ENCODE data around the gene DCC.

DCC gene

DNA sequence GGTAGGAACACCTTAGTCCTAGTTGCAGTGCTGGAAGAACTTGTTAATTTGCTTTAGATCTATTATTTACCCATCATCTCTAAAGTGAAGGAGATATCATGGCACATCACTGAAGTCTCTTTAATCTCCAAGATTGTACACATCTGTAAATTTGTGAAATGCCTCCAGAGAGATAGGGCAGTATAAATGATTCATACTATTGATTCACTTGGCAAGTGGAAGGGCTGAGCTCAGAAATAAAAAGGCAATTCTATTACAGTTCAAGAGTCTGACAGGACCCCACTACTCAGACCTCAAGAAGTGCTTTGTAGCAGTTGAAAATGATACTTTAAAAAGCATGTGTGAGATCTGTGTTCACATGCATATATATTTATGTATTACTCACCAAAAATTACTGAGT lies 489.3 kb downstream of the DCC start:
- Histone ChIP-seq H3K9me3 (ENCODE audit: control insufficient read depth, low read length) (no peaks in the 10 kb centered on the region), H3K4me1 (ENCODE audit: control insufficient read depth, insufficient read depth, low read length, poor library complexity, severe bottlenecking) (no peaks in the 10 kb centered on the region), H3K4me3 (ENCODE audit: insufficient read depth, low read depth, low read length, poor library complexity, severe bottlenecking) (no peak overlapping the region), H3K36me3 (ENCODE audit: control insufficient read depth, insufficient read depth, low read length) (no peaks in the 10 kb centered on the region), H3K27ac (ENCODE audit: insufficient read depth, low read length, poor library complexity, severe bottlenecking) (no peak overlapping the region), H3K27me3 (replicated peaks; ENCODE audit: control insufficient read depth, insufficient read depth, low read length, poor library complexity, severe bottlenecking) (no peaks in the 10 kb centered on the region)
- no peak for DNase-seq

DNA sequence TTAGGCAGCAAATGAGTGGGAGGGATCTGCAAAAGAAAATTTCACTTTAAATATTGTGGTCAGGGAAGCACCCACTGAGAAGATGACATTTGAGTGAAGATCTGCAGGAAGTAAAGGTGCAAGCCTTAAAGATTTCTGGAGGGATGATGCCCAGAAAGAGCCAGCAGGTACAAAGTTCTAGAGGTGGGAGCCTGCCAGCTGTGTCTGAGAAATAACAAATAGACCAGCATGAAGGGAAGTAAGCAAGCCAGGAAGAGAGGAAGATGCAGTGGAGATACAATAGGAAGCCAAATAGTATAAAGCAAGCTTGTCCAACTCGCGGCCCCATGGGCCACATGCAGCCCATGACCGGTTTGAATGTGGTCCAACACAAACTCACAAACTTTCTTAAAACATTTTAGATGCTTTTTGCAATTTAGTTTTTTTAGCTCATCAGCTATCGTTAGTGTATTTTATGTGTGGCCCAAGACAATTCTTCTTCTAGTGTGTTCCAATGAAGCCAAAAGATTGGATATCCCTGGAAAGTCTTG lies 489.9 kb downstream of the DCC start:
- DNase-seq: no peak
- no peaks in the 10 kb centered on the region for H3K4me1 ChIP-seq (ENCODE audit: control insufficient read depth, insufficient read depth, low read length, poor library complexity, severe bottlenecking)
- H3K36me3 ChIP-seq (ENCODE audit: control insufficient read depth, insufficient read depth, low read length): no peaks in the 10 kb centered on the region
- H3K9me3 ChIP-seq (ENCODE audit: control insufficient read depth, low read length): no peaks in the 10 kb centered on the region
- H3K27me3 ChIP-seq (replicated peaks; ENCODE audit: control insufficient read depth, insufficient read depth, low read length, poor library complexity, severe bottlenecking): no peaks in the 10 kb centered on the region
- H3K27ac ChIP-seq (ENCODE audit: insufficient read depth, low read length, poor library complexity, severe bottlenecking): no peak overlapping the region
- no peak overlapping the region for H3K4me3 ChIP-seq (ENCODE audit: insufficient read depth, low read depth, low read length, poor library complexity, severe bottlenecking)

DNA sequence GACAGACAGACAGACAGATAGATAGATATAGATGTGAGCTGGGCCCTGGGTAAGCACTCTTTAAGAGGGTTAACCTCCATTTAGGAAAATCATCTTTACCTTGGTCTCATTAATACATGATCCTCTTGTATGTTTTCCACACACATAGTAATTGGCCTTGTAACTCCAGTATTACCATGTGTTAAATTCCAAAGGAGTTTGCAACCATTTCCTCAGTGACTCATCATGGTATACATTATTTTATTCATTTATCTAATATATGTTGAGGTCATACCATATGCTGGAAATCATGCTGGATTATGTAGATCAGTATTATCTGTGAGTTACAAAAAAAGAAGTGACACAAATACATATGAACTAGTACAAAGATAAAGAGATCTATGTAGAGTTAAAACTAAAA lies 504.3 kb downstream of the DCC start:
- Histone ChIP-seq H3K4me1 (ENCODE audit: control insufficient read depth, insufficient read depth, low read length, poor library complexity, severe bottlenecking) (no peaks in the 10 kb centered on the region), H3K27ac (ENCODE audit: insufficient read depth, low read length, poor library complexity, severe bottlenecking) (no peak overlapping the region), H3K27me3 (replicated peaks; ENCODE audit: control insufficient read depth, insufficient read depth, low read length, poor library complexity, severe bottlenecking) (no peaks in the 10 kb centered on the region), H3K4me3 (ENCODE audit: insufficient read depth, low read depth, low read length, poor library complexity, severe bottlenecking) (no peak overlapping the region), H3K9me3 (ENCODE audit: control insufficient read depth, low read length) (no peaks in the 10 kb centered on the region), H3K36me3 (ENCODE audit: control insufficient read depth, insufficient read depth, low read length) (no peaks in the 10 kb centered on the region)
- DNase-seq: no peak

DNA sequence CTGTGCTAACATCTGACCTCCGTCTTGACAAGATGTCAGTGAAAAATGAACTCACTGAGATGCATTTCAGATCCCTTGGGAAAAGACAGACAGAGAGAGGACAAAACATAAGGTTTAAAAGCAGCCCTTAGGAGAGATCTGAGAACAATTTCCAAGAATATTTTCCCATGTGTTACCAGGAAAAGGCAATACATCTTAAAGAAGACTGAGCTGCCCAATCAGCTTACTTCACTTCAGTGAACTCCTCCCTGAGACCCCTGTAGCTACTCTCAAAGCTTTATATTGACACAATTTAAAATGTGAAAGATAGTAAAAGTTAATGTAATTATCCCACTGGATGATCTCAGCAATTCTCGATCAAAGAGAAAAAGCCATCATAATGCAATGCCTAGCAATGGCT lies 505.0 kb downstream of the DCC start:
- Histone ChIP-seq H3K9me3 (ENCODE audit: control insufficient read depth, low read length) (no peaks in the 10 kb centered on the region), H3K27me3 (replicated peaks; ENCODE audit: control insufficient read depth, insufficient read depth, low read length, poor library complexity, severe bottlenecking) (no peaks in the 10 kb centered on the region), H3K4me1 (ENCODE audit: control insufficient read depth, insufficient read depth, low read length, poor library complexity, severe bottlenecking) (no peaks in the 10 kb centered on the region), H3K27ac (ENCODE audit: insufficient read depth, low read length, poor library complexity, severe bottlenecking) (no peak overlapping the region), H3K36me3 (ENCODE audit: control insufficient read depth, insufficient read depth, low read length) (no peaks in the 10 kb centered on the region), H3K4me3 (ENCODE audit: insufficient read depth, low read depth, low read length, poor library complexity, severe bottlenecking) (no peak overlapping the region)
- DNase-seq: no peak

DNA sequence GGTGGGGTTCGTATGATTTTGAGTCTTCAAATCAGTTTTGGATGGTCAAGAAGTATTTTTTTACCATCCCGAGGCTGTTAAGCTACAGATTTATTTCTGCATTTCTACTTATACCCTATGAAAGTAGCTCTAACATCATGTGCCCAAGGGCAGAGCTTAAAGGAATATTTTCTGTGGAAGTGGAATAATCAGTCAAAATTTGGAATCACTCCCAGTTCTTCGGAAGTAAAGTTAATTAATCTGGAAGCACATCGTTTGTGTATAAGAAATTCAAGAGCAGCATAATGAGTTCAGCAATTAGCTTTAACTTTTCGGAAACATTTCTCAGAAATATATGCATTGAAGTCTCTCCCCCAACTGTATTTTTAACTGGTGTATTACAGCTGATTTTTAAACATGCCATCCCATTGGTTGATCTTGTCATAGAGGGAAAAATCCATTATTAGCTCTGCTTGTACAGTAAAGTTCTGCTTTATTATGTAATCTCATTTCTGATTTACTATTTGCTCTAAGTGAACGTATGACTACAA lies 510.1 kb downstream of the DCC start:
- no peak for DNase-seq
- no peaks in the 10 kb centered on the region for H3K4me1 ChIP-seq (ENCODE audit: control insufficient read depth, insufficient read depth, low read length, poor library complexity, severe bottlenecking)
- no peak overlapping the region for H3K27ac ChIP-seq (ENCODE audit: insufficient read depth, low read length, poor library complexity, severe bottlenecking)
- no peaks in the 10 kb centered on the region for H3K9me3 ChIP-seq (ENCODE audit: control insufficient read depth, low read length)
- H3K4me3 ChIP-seq (ENCODE audit: insufficient read depth, low read depth, low read length, poor library complexity, severe bottlenecking): no peak overlapping the region
- no peaks in the 10 kb centered on the region for H3K27me3 ChIP-seq (replicated peaks; ENCODE audit: control insufficient read depth, insufficient read depth, low read length, poor library complexity, severe bottlenecking)
- H3K36me3 ChIP-seq (ENCODE audit: control insufficient read depth, insufficient read depth, low read length): no peaks in the 10 kb centered on the region

DNA sequence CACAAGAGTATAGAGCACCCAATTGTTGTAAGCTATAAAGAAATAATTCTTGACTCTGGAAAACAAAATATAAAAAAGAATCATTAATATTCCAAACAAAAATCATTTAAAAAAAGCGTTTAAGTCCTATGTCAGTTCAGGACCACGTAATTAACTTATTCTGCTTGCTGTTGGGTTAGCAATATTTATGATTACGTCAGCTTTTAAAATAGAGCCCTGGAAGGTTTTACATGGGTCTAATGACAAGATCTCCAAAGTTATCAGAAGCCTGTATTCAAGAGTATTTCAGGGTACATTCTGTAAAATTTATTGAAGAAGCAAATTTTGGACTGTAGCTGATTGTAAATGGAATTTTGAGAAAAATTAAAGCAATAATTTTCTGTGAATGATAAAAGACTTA lies 521.6 kb downstream of the DCC start:
- Histone ChIP-seq H3K27ac (ENCODE audit: insufficient read depth, low read length, poor library complexity, severe bottlenecking) (no peak overlapping the region), H3K4me1 (ENCODE audit: control insufficient read depth, insufficient read depth, low read length, poor library complexity, severe bottlenecking) (no peaks in the 10 kb centered on the region), H3K4me3 (ENCODE audit: insufficient read depth, low read depth, low read length, poor library complexity, severe bottlenecking) (no peak overlapping the region), H3K36me3 (ENCODE audit: control insufficient read depth, insufficient read depth, low read length) (no peaks in the 10 kb centered on the region), H3K27me3 (replicated peaks; ENCODE audit: control insufficient read depth, insufficient read depth, low read length, poor library complexity, severe bottlenecking) (no peaks in the 10 kb centered on the region), H3K9me3 (ENCODE audit: control insufficient read depth, low read length) (no peaks in the 10 kb centered on the region)
- DNase-seq: no peak

DNA sequence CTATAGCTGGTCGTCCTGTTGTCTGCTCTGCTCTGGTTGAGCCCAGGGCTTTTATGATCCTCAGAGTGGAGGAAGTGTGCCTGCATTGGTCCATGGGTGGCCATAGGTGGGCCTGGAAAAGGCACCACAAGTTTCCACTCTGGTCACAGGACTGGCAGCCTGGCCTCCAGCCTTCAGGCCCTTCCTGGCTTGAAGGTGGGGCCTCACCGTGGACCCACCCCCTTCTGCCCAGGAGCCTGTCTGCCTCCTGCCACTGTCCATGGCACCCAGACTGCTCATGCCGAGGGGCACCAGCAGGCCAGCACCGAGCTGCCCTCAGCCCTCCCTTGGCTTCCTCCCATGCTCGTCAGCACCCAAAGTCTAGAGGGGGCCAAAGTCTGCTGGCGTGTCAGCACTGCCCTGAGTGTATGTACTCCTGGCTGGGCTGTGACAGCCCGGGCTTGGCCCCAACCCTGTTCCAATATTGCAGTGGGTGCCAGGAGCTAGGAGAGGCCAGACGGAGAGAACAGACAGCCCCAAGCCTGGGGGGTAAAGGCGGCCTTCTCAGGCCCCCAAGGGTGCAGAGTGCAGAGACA lies 529.4 kb downstream of the DCC start:
- Histone ChIP-seq H3K4me3 (ENCODE audit: insufficient read depth, low read depth, low read length, poor library complexity, severe bottlenecking) (no peak overlapping the region), H3K27ac (ENCODE audit: insufficient read depth, low read length, poor library complexity, severe bottlenecking) (no peak overlapping the region), H3K4me1 (ENCODE audit: control insufficient read depth, insufficient read depth, low read length, poor library complexity, severe bottlenecking) (no peaks in the 10 kb centered on the region), H3K36me3 (ENCODE audit: control insufficient read depth, insufficient read depth, low read length) (no peaks in the 10 kb centered on the region), H3K27me3 (replicated peaks; ENCODE audit: control insufficient read depth, insufficient read depth, low read length, poor library complexity, severe bottlenecking) (no peaks in the 10 kb centered on the region), H3K9me3 (ENCODE audit: control insufficient read depth, low read length) (no peaks in the 10 kb centered on the region)
- no peak for DNase-seq

DNA sequence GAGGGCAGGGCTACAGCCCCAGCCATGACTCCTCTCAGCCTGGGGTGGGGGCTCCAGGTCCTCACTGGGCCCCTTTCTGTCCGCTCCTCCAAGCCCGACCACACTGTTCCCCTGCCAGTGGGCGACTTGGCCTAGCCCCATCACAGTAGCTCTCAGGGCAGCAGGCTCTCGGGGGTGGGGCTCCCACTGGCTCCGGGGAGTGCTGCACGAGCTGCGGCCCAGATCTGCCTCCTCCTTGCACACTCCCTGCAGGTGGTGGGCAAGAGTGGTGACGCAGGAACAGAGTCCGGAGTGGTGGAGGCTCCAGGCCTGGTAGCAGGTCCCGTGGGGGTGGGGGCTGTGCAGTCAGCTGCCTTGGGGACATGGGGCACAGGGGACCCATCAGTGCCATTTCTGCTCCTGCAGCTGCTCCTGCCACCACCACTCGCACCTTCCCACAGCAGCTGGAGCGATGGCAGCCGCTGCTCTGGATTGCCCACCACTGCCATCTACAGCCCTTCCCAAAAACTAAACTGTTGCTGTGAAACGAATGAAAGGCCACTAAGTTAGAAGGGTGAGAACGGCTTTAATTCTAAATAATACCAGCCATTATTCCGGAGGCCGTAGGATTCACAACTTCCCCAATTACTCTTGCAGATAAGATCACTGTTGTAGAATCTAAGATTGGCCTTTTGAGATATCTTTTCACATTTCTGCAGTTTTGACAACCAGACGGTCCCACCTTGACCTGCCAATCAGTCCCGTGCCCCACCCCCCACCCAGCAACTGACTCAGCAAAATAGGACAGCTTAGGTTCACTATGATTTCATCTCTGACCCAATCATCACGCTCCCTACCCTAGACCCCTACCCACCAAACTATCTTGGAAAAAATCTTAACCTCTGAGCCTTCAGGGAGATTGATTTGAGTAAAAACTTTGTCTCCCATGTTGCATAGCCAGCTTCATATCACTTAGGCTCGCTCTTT lies 530.2 kb downstream of the DCC start:
- H3K36me3 ChIP-seq (ENCODE audit: control insufficient read depth, insufficient read depth, low read length): no peaks in the 10 kb centered on the region
- H3K4me1 ChIP-seq (ENCODE audit: control insufficient read depth, insufficient read depth, low read length, poor library complexity, severe bottlenecking): no peaks in the 10 kb centered on the region
- H3K9me3 ChIP-seq (ENCODE audit: control insufficient read depth, low read length): no peaks in the 10 kb centered on the region
- no peak overlapping the region for H3K27ac ChIP-seq (ENCODE audit: insufficient read depth, low read length, poor library complexity, severe bottlenecking)
- no peak overlapping the region for H3K4me3 ChIP-seq (ENCODE audit: insufficient read depth, low read depth, low read length, poor library complexity, severe bottlenecking)
- no peaks in the 10 kb centered on the region for H3K27me3 ChIP-seq (replicated peaks; ENCODE audit: control insufficient read depth, insufficient read depth, low read length, poor library complexity, severe bottlenecking)
- DNase-seq: no peak

DNA sequence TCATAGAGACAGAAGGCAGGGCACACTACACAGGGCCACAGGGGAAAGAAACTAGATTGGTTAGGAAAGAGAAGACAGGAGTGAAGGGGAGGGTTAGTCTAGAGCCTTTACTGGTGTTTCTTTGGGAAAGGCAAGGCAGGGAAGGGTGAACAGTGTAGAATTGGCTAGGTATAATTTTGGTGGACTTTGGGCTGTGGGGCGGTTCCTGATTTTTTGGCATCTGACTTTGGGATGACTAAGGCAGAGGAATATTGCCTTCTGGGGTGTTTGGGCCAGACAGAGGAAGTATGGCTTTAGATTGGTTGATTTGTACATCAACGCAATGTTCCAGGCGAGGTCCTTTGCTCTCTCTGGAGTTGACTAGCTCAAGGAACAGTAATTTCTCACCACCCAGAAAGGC lies 534.8 kb downstream of the DCC start:
- DNase-seq: no peak
- Histone ChIP-seq H3K4me1 (ENCODE audit: control insufficient read depth, insufficient read depth, low read length, poor library complexity, severe bottlenecking) (no peaks in the 10 kb centered on the region), H3K9me3 (ENCODE audit: control insufficient read depth, low read length) (no peaks in the 10 kb centered on the region), H3K27me3 (replicated peaks; ENCODE audit: control insufficient read depth, insufficient read depth, low read length, poor library complexity, severe bottlenecking) (no peaks in the 10 kb centered on the region), H3K4me3 (ENCODE audit: insufficient read depth, low read depth, low read length, poor library complexity, severe bottlenecking) (no peak overlapping the region), H3K36me3 (ENCODE audit: control insufficient read depth, insufficient read depth, low read length) (no peaks in the 10 kb centered on the region), H3K27ac (ENCODE audit: insufficient read depth, low read length, poor library complexity, severe bottlenecking) (no peak overlapping the region)

DNA sequence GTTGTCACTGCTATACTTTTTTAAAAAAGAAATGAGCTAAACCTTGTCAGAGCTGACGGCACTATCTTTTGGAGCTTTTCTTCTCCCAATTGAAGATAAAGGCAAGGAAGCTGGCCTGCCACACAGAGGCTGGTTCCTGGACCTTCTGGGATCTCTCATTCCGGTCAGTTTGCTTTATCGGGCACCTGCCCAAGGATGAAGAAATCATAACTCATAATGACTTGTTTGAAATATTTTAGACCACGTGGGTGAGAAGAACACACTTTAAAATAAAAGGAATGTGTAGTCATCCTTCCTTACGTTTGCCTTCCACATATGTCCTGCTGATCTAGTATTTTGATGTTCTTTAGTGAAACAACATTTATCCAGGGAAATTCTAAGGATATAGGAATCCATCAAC lies 535.7 kb downstream of the DCC start:
- H3K4me3 ChIP-seq (ENCODE audit: insufficient read depth, low read depth, low read length, poor library complexity, severe bottlenecking): no peak overlapping the region
- no peak for DNase-seq
- H3K36me3 ChIP-seq (ENCODE audit: control insufficient read depth, insufficient read depth, low read length): no peaks in the 10 kb centered on the region
- H3K4me1 ChIP-seq (ENCODE audit: control insufficient read depth, insufficient read depth, low read length, poor library complexity, severe bottlenecking): no peaks in the 10 kb centered on the region
- no peaks in the 10 kb centered on the region for H3K9me3 ChIP-seq (ENCODE audit: control insufficient read depth, low read length)
- no peaks in the 10 kb centered on the region for H3K27me3 ChIP-seq (replicated peaks; ENCODE audit: control insufficient read depth, insufficient read depth, low read length, poor library complexity, severe bottlenecking)
- no peak overlapping the region for H3K27ac ChIP-seq (ENCODE audit: insufficient read depth, low read length, poor library complexity, severe bottlenecking)
